Gastroesophageal sphincter (tissue), 4 donors: ENCODE measurements around the gene HDAC4. TPM values are rescaled to one million over a fixed set of nuclear protein-coding genes. Genes with fewer than 3 reads are reported as not detected.

ENCODE experiments used
- ATAC-seq: fragments of 150-250 bp; one replicate; pipeline ENCODE4 v1.9.1; 2016; ENCODE audit warnings: mild to moderate bottlenecking, moderate library complexity
- H3K27ac ChIP-seq, 4 donors: fragments of 200-600 bp; sonication (generic) in 3 of 4; 1 replicate in 3 of 4; 2 replicates in 1 of 4; pipeline ENCODE4 v1.5.1; 2016 to 2019
- H3K27me3 ChIP-seq: fragments of 200-600 bp; sonication (generic); one replicate; pipeline ENCODE4 v1.5.1; 2019
- H3K36me3 ChIP-seq, 2 donors: fragments of 200-600 bp; sonication (generic); one replicate each; pipeline ENCODE4 v1.5.1; 2019; ENCODE audit warnings: control low read depth in 1 of 2
- H3K4me1 ChIP-seq, 3 donors: fragments of 200-600 bp; sonication (generic); 1 replicate in 2 of 3; 2 replicates in 1 of 3; pipeline ENCODE4 v1.5.1; 2016 to 2019; ENCODE audit warnings: control low read depth in 2 of 3
- H3K4me3 ChIP-seq, 2 donors: fragments of 200-600 bp; sonication (generic); one replicate each; pipeline ENCODE4 v1.5.1; 2019; ENCODE audit warnings: mild to moderate bottlenecking in 1 of 2, moderate library complexity in 1 of 2
- H3K9me3 ChIP-seq, 3 donors: fragments of 200-600 bp; sonication (generic); one replicate each; pipeline ENCODE4 v1.5.1; 2017 to 2019; ENCODE audit warnings: control low read depth in 2 of 3
- EP300 ChIP-seq: sonication (generic); formaldehyde crosslinking; IDR thresholded peaks from one replicate; pipeline ENCODE4 v1.6.1; 2017; ENCODE audit warnings: antibody characterized with exemption, mild to moderate bottlenecking
- POLR2A ChIP-seq, 2 donors: fragments of 450-650 bp; IDR thresholded peaks; one replicate each; pipeline ENCODE4 v1.6.1; 2017; ENCODE audit warnings: antibody characterized with exemption in 2 of 2, mild to moderate bottlenecking in 2 of 2, moderate library complexity in 1 of 2
- POLR2AphosphoS5 ChIP-seq: sonication (generic); formaldehyde crosslinking; IDR thresholded peaks from one replicate; pipeline ENCODE4 v1.6.1; 2017; ENCODE audit warnings: antibody characterized with exemption
- WGBS, 2 donors: methylation state at CpG; one replicate each; pipeline ENCODE4 v1.1.5; 2018; ENCODE audit warnings: low coverage in 1 of 2; 5-methylcytosine and 5-hydroxymethylcytosine counted together
- small RNA-seq, 4 donors: library from RNA; depleted of rRNA; stranded (forward); fragments of <200 nt; gene quantifications; one replicate each; pipeline ENCODE3, GENCODE V24; 2016
- total RNA-seq, 4 donors: library from RNA; depleted of rRNA; stranded (reverse); fragments of >200 nt; gene quantifications; one replicate each; pipeline ENCODE4 v1.1.0, GENCODE V29; 2016
- TF ChIP-seq, protein P1 (sequence below), 4 experiments: fragments of 200-600 bp in 2 of 4; fragments of 450-650 bp in 2 of 4; sonication (generic) in 1 of 4; IDR thresholded peaks; one replicate each; pipeline ENCODE4 v1.5.1; 2017 to 2019; ENCODE audit warnings: antibody characterized with exemption in 4 of 4, mild to moderate bottlenecking in 2 of 4, moderate library complexity in 2 of 4

The HDAC4 gene
- total RNA-seq, 4 donors from 2014 or later: 41.3 to 104 (median 85.8) TPM

DNA sequence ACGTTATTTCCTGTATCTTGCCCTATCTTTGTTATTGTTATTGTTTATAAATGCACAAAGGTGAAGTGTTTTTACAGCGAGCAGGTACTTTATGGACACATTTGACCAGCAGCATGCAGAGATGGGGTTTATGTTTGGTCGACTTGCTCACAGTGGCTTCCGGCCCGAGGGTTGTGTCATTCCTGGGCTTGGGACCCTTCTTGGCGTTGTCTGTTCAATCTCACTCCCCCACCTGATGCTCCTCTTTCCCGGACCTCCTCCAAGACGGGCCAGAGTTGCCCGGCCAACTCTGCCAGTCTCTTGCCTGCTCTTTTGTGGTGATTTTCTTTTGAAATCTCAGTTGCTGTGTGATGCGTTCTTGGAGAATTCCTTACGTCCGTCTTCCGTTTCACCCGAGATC is 399.0 kb downstream of the HDAC4 start:
- H3K9me3 ChIP-seq: peaks cover 0 to 21% (median 0%) of the 10 kb centered on the region in 3 donors
- 93 to 97% methylated on average over 9 to 14 of the region's 14 CpGs for WGBS, 2 donors
- no peaks in the 10 kb centered on the region for H3K36me3 ChIP-seq
- H3K27ac ChIP-seq: no peak overlapping the region
- H3K27me3 ChIP-seq: peaks cover 12% of the 10 kb centered on the region
- no peak overlapping the region for H3K4me3 ChIP-seq
- H3K4me1 ChIP-seq: peaks cover 0 to 26% (median 3%) of the 10 kb centered on the region in 3 donors
- TF ChIP-seq POLR2AphosphoS5 (no peak), POLR2A (IDR thresholded peaks at IDR 0.05) (no peak), EP300 (no peak)
- TF ChIP-seq, protein P1, sequence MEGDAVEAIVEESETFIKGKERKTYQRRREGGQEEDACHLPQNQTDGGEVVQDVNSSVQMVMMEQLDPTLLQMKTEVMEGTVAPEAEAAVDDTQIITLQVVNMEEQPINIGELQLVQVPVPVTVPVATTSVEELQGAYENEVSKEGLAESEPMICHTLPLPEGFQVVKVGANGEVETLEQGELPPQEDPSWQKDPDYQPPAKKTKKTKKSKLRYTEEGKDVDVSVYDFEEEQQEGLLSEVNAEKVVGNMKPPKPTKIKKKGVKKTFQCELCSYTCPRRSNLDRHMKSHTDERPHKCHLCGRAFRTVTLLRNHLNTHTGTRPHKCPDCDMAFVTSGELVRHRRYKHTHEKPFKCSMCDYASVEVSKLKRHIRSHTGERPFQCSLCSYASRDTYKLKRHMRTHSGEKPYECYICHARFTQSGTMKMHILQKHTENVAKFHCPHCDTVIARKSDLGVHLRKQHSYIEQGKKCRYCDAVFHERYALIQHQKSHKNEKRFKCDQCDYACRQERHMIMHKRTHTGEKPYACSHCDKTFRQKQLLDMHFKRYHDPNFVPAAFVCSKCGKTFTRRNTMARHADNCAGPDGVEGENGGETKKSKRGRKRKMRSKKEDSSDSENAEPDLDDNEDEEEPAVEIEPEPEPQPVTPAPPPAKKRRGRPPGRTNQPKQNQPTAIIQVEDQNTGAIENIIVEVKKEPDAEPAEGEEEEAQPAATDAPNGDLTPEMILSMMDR (IDR thresholded peaks at IDR 0.05): no peak
- no peak for ATAC-seq

DNA sequence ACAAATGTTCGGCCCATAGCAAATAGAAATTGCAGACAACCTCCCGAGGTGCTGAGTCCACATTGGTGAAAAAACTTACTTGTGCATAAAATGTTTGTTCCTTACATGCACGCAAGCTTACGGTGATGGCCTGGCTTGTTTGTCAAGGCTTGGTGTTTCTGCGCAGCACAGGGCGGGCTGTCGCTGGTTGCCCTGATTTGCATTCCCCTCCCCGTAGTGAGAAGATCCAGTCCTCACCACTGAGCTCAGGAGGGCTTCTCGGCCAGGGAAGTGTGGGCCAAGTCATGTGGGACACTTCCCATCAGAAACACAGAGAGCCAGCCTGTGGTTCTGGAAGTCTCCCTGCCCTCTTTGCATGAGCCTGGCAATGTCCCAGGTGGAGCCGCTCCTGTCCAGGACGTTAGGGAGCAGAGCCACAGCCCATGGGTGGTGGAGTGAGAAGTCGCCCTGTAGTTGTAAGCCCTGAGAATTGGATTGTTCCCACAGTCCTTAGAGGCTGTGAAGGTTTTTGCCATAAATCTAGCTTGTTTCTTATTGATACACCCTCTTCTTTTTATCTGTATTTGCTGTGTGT is 400.2 kb downstream of the HDAC4 start:
- ATAC-seq: no peak
- Histone ChIP-seq H3K27me3 (peaks cover 16% of the 10 kb centered on the region), H3K27ac (peak overlapping the region in 1 of 4 donors; percentile 47), H3K36me3 (no peaks in the 10 kb centered on the region), H3K9me3 (peaks cover 0 to 20% (median 0%) of the 10 kb centered on the region in 3 donors), H3K4me3 (no peak overlapping the region), H3K4me1 (peaks cover 0 to 26% (median 3%) of the 10 kb centered on the region in 3 donors)
- WGBS, 2 donors: 87 to 99% methylated on average over 8 to 10 of the region's 12 CpGs
- no peak for TF ChIP-seq POLR2AphosphoS5
- TF ChIP-seq, protein P1 (IDR thresholded peaks at IDR 0.05): no peak

DNA sequence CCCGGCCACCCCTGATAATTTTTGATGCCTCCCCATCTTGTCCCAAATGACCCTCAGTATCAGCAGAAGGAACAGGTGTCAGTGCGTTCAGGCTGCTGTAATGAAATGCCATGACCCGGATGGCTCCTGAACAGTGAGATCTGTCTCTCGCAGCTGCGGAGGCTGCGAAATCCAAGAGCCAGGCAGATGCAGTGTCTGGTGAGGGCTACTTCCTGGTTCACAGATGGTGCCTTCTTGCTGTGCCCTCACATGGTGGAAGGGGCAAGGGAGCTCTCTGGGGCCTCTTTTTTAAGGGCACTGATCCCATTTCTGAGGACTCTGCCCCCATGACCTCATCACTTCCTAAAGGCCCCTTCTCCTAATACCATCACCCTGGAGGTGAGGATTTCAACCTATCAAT is 400.7 kb downstream of the HDAC4 start:
- Histone ChIP-seq H3K27me3 (peaks cover 11% of the 10 kb centered on the region), H3K36me3 (no peaks in the 10 kb centered on the region), H3K4me3 (no peak overlapping the region), H3K27ac (peak overlapping the region in 1 of 4 donors; percentile 47), H3K4me1 (peaks cover 0 to 26% (median 3%) of the 10 kb centered on the region in 3 donors), H3K9me3 (peaks cover 0 to 25% (median 0%) of the 10 kb centered on the region in 3 donors)
- no peak for ATAC-seq
- 93 to 100% methylated on average over 1 to 3 of the region's 6 CpGs for WGBS, 2 donors
- no peak for TF ChIP-seq POLR2A (IDR thresholded peaks at IDR 0.05)

DNA sequence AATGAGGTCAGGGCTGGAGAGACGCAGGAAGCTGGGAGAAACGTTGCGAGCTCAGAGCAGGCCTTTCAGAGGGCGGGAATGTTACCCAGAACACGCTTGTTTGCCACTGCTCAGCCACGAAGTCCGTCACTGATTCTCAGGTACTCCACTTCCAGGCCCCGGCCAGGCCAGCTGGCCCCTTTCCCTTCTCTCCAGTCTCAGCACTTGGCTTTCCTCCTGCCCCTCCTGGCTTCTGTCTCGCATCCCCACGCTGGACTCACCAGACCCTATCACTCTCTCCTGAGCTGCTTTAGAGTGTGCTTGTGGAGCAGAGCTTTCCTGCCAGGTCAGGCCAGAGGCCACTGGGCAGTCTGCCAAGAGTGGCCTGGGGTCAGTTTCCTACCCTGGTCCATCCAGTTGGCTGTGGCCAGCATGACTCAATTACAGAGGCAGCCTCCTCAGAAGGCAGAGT is 401.5 kb downstream of the HDAC4 start:
- Histone ChIP-seq H3K36me3 (no peaks in the 10 kb centered on the region), H3K27me3 (peaks cover 11% of the 10 kb centered on the region), H3K9me3 (peaks cover 0 to 33% (median 0%) of the 10 kb centered on the region in 3 donors), H3K4me3 (no peak overlapping the region), H3K4me1 (peaks cover 0 to 26% (median 3%) of the 10 kb centered on the region in 3 donors), H3K27ac (peak overlapping the region in 3 of 4 donors; percentile 35 to 47 (median 35))
- 55% methylated on average over 10 of the region's 10 CpGs; no CpG with 5 or more reads in 1 of the 2 donors for WGBS, 2 donors
- TF ChIP-seq POLR2A (IDR thresholded peaks at IDR 0.05) (no peak), POLR2AphosphoS5 (no peak), EP300 (no peak)
- TF ChIP-seq, protein P1 (IDR thresholded peaks at IDR 0.05): no peak
- peak; percentile 24 for ATAC-seq

DNA sequence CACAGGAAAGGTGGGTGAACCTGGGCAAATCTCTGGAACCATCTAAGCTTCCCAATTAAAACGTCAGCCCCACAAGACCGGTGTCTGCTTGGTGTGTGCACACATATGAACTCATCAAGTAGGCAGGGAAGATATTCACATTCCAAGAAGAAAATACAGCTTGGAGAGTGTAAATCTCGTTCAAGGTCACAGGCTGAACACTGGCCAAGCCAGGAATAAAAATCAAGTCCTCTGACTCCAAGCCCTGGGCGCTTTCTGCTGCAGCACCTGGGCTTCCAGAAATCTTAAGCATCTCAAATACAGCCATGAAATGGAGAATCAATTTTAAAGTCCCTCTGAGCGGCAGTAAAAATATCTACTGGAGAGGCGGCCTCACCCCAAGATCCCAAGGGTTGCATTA is 402.0 kb downstream of the HDAC4 start:
- TF ChIP-seq POLR2A (IDR thresholded peaks at IDR 0.05): no peak
- TF ChIP-seq, protein P1 (IDR thresholded peaks at IDR 0.05): no peak
- peaks cover 0 to 20% (median 3%) of the 10 kb centered on the region in 3 donors for H3K4me1 ChIP-seq

More for the DNA sequence above, 402.0 kb downstream of the HDAC4 start:
- no peaks in the 10 kb centered on the region for H3K36me3 ChIP-seq
- WGBS, 2 donors: 73 to 80% methylated on average over 1 to 4 of the region's 6 CpGs
- peaks cover 0 to 38% (median 0%) of the 10 kb centered on the region in 3 donors for H3K9me3 ChIP-seq
- H3K27me3 ChIP-seq: peaks cover 11% of the 10 kb centered on the region
- no peak for ATAC-seq
- H3K4me3 ChIP-seq: no peak overlapping the region
- peak overlapping the region in 2 of 4 donors; percentile 35 to 47 for H3K27ac ChIP-seq

Small RNAs within 50 kb of the gene (small RNA-seq; reads per million reads assigned to genes)
- gene MIR2467 (0 to 3.1 (median 1.1) reads per million in 4 donors), gene MIR4269 (0 reads per million in 4 donors), gene MIR4440 (0 reads per million in 4 donors), gene MIR4441 (0 reads per million in 4 donors)
